HG03095 (cell line): ENCODE measurements around the gene IFITM5.
"Not testable (repeated sequence)": the region's sequence is repeated elsewhere in the genome, so short reads cannot be mapped to it uniquely, and the experiment has no call there.

Experiments
- ATAC-seq: cut with Tn5 transposase; IDR thresholded peaks from one replicate; pipeline ENCODE4 v1.9.1; 2021; ENCODE audit warnings: moderate library complexity; ENCODE audit not compliant: unreplicated experiment

IFITM5 gene

GRCh38 chr11:296171-297050 lies 2.9 kb downstream of the IFITM5 start:
- no peak for ATAC-seq

- no peak for ATAC-seq
These were observed 3.8 kb downstream of the IFITM5 start for GRCh38 chr11:295351-296170.

- ATAC-seq: no peak
These were observed 4.5 kb downstream of the IFITM5 start for GRCh38 chr11:294780-295179.

DNA sequence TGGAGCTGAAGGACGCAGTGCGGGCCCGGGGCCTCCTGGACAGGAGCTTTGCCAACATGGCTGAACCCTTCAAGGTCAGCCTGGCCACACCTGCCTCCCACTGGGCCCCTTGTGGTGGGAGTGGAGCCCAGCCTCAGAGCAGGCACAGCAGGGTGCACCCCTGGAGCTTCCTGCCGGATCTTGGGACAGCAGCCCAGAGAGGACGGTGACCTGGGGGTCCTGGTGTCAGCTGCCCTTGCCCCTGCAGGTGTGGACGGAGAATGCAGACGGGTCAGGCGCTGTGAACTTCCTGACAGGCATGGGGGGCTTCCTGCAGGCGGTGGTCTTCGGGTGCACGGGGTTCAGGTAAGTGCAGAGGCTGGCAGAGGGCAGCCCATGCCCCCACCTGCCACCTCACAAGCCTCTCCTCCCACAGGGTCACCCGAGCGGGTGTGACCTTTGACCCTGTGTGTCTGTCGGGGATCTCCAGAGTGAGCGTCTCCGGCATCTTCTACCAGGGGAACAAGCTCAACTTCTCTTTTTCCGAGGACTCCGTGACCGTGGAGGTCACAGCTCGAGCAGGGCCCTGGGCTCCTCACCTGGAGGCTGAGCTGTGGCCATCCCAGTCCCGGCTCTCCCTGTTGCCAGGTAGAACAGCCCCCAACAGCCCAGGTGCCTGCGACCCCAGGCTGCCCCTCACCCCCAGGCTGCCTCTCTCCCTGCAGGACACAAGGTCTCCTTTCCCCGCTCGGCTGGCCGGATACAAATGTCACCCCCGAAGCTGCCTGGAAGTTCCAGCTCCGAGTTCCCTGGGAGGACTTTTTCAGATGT lies 5.3 kb downstream of the IFITM5 start:
- no peak for ATAC-seq

DNA sequence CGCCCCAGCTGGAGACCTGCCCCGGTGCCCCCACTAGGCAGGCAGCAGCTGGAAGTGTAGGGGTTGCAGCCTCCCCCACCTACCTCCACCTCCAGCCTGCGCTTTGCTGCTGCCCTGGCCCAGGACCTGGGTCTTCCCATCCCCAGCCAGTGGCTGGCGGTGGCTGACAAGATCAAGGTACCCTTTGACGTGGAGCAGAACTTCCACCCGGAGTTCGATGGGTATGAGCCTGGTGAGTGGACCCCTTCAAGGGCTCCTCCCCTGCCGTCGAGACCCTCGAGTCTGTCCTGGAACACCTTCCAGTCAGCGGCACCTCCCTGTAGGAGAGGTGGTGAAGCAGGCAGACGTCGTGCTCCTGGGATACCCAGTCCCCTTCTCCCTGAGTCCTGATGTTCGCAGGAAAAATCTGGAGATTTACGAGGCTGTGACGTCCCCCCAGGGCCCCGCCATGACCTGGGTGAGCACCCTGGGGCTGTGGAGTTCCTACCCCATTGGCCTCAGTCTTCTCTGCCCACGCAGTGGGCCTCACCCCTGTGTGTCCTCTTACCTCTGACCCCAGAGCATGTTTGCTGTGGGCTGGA lies 6.0 kb downstream of the IFITM5 start:
- no peak for ATAC-seq

DNA sequence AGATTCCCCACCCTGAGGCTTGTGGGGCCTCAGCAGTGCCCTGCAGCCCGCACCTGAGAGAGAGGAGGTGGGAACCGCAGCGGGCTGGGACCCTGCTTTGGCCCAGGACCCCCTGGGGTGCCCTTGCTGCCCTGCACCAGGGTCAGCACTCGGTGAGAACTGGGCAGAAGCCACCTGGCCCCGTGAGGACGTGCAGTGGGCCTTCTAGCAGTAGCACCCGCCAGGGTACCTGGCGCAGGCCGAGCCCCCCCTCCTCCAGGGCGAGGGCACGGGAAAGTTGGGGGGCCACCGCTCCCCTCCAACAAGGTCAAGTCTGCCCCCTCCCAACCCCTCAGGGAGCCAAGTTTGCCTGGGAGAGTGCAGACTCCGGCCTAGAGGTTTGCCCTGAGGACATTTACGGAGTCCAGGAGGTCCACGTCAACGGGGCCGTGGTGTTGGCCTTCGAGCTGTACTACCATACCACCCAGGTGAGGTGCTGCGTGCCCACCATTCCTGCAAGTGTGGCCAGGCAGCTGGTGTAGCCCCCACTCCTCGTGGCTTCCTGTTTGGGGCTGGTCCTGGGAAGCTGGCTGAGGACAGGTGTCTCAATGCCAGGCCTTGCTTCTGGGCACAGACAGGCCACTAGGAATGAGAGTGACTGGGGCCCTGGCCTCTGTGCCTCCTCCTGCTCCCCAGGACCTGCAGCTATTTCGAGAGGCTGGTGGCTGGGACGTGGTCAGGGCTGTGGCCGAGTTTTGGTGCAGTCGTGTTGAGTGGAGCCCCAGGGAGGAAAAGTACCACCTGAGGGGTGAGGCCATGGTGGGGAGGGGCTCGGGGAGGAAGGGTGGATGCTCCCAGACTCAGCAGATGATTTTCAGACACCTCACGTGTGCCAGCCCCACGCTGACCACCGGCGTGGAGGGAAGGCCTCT lies 6.9 kb downstream of the IFITM5 start:
- no peak for ATAC-seq

- ATAC-seq: no peak
These were observed 7.8 kb downstream of the IFITM5 start for GRCh38 chr11:291281-292210.

DNA sequence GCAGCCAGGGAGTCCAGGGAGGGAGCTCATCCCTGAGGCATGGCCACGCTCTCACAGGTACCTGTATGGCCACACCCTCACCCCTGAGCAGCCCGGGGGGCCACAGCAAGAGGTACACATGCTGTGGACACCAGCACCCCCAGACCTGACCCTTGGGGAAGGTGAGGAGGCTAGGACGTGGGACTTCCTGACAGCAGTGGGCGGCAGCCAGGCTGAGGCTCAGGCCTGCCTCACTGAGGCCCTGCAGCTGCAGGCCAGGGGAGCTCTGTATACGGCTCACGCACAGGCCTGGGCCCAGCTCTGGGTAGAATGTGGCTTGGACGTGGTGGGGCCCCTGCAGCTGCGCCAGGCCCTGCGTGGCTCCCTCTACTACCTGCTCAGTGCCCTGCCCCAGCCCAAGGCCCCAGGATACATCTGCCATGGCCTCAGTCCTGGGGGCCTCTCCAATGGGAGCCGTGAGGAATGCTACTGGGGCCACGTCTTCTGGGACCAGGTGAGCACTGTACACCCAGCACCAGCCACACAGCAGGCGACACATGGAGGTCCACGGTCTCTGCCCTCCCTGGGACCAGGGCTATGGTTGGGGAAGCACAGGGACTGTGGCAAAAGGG lies 8.6 kb downstream of the IFITM5 start:
- no peak for ATAC-seq

GRCh38 chr11:289712-290620 lies 9.4 kb downstream of the IFITM5 start:
- no peak for ATAC-seq

DNA sequence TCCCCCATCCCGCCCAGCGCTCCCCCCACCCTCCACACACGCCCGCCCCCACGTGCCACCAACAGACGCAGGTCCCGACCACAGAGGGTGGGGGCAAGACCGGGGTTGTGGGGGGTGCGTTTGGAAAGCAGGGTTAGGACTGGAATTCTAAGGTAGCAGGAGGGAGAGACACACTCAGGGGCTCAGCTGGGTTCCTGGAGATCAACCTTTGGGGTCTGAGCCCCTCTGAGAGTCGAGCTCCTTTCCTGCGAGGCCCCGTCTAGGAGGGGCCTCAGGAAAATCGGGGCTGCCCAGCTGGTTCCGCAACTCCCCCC lies 10.0 kb downstream of the IFITM5 start:
- no peak for ATAC-seq

GRCh38 chr11:288478-289397 lies 10.6 kb downstream of the IFITM5 start, which contains the start of gene PGGHG:
Gene PGGHG, plus strand, starts transcription at chr11:289126. Its CDS starts 691 bp downstream, at chr11:289817.
- no peak for ATAC-seq

DNA sequence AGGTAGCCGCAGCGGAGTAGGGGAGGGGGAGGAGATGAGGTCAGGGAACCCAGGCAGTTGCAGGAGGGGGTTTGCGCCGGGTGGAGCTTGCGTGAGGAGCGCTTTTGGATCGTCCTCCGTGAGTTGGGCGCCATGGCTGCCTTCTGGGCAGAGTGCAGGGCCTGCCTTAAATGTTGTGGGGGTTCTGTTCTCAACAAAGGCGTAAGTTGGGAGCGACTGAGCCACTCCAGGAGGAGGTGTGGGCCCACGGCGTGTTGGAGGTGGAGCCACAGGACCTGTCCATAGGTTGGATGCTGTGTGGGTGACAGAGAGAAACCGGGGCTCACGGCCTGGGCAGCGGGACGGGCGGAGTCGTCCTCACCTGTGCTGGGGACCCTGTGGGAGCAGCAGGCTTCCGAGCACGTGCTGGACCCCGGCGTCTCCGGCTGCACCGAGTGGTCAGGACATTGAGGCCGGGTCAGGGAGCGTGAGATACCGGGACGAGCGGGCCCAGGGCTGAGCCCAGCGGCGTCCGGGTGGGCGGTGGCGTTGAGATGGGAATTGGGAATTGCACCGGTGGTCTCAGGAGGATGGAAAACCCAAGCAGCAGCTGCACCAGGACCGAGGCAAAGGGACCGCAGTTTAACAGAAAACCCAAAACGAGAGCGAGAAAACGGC lies 11.4 kb downstream of the IFITM5 start:
- ATAC-seq: no peak

DNA sequence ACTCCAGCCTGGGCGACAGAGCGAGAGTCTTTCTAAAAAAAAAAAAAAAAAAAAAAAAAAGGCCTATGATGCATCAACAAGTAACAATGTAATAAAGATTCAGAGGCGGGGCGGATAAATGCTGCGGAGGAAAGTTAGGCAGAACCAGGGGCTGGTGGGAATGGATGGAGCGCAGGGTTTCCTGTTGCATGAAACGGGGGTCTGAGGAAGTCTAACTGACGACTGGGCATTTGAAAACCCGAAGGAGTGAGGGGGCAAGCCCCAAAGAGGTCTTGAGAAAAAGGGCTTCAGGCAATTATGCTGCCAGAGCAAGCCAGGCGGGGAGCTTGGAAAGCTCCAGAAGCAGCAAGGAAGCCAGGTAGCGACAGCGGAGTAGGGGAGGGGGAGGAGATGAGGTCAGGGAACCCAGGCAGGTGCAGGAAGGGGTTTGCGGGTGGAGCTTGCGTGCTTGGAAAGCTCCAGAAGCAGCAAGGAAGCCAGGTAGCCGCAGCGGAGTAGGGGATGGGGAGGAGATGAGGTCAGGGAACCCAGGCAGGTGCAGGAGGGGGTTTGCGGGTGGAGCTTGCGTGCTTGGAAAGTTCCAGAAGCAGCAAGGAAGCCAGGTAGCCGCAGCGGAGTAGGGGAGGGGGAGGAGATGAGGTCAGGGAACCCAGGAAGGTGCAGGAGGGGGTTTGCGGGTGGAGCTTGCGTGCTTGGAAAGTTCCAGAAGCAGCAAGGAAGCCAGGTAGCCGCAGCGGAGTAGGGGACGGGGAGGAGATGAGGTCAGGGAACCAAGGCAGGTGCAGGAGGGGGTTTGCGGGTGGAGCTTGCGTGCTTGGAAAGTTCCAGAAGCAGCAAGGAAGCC lies 12.1 kb downstream of the IFITM5 start:
- not testable (repeated sequence) for ATAC-seq

DNA sequence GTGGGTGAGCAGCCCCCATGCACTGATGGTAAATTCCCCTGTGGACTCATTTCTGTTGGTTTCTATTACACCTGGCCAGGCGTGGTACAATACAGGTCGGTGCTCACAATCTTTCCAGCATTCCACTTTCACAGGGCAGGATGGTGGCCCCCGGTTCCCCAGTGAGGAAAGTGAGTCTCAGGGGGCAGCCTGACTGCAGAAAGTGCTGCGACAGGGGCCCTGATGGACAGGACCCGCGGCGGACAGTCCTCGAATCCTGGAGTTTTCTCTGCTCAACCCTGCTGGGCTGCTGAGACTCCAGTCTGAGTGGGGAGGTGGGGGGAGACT lies 13.5 kb downstream of the IFITM5 start:
- no peak for ATAC-seq
